Measurements from ENCODE around the gene C2orf68. TPM values are rescaled to one million over a fixed set of nuclear protein-coding genes. Genes with fewer than 3 reads are reported as not detected.

Gene C2orf68
- total and polyA plus RNA-seq, 2 of the 8 experiments (the other 6 are each of a cell fraction or from before 2014, with no cell fraction given): 46.3 to 49.4 TPM

DNA sequence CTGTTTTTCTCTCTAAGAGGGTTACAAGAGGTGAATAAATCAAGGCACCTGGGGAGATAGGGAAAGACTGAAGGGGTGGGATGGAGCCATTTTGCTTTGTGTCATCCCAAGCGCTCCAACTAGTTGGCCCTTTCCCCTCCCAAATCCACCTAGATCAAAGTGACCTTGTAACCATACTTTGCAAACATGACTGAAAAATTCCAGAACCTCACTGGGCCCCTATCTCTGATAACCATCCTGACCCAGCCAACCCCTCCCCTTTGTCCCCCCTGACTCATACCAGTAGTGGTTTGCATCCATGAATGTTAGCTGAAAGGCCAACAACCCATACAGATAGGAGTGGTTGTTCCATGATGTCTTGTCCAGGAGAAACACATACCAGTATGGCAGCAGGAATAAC is 53.7 kb downstream of the C2orf68 start:
- Histone ChIP-seq H2BK20ac (ENCODE audit: low read length) (no peak overlapping the region), H3K23me2 (ENCODE audit: low read depth, low read length) (peaks cover 5% of the 10 kb centered on the region), H3K27me3 (replicated peaks in 1 of 4; ENCODE audit: control insufficient read depth in 3 of 4, extremely low read depth in 1 of 4, insufficient read depth in 3 of 4, low read length in 3 of 4) (no peaks in the 10 kb centered on the region), H3K79me2 (ENCODE audit: control insufficient read depth in 1 of 2, insufficient read depth in 2 of 2, low read length in 2 of 2) (peaks cover 0 to 18% of the 10 kb centered on the region in 2 experiments; a peak in 2 of 4 replicates), H2BK15ac (ENCODE audit: low read length) (no peak overlapping the region), H3K79me1 (ENCODE audit: low read depth, low read length) (0 out of 2 replicates have a peak, but pooled peaks cover 4% of the 10 kb centered on the region), H2BK12ac (ENCODE audit: low read depth, low read length) (no peak overlapping the region), H4K91ac (replicated peaks; ENCODE audit: insufficient read length, low read length) (no peak overlapping the region), H3K9ac (replicated peaks in 1 of 4; ENCODE audit: extremely low read depth in 1 of 4, low read depth in 3 of 4, low read length in 3 of 4) (no peak overlapping the region), H3K36me3 (ENCODE audit: control insufficient read depth in 2 of 4, insufficient read depth in 4 of 4, low read length in 3 of 4) (peaks cover 10 to 30% (median 20%) of the 10 kb centered on the region in 4 experiments; a peak in 7 of 8 replicates), H3K23ac (ENCODE audit: insufficient read length) (no peak overlapping the region), H3K9me3 (ENCODE audit: insufficient read depth in 2 of 2, low read depth in 1 of 2, low read length in 1 of 2) (no peaks in the 10 kb centered on the region), H4K5ac (ENCODE audit: insufficient read length, low read depth, low read length) (no peak overlapping the region), H2BK5ac (ENCODE audit: low read depth, low read length) (no peak overlapping the region), H3K14ac (ENCODE audit: insufficient read length) (no peak overlapping the region), H3K4me3 (ENCODE audit: extremely low read depth in 1 of 4, insufficient read depth in 2 of 4, low read depth in 3 of 4, low read length in 4 of 4) (no peak overlapping the region), H2AK5ac (ENCODE audit: low read depth, low read length) (no peak overlapping the region), H3K4ac (replicated peaks; ENCODE audit: insufficient read length, low read depth, low read length) (no peak overlapping the region), H3K4me2 (ENCODE audit: insufficient read depth in 1 of 2, low read depth in 2 of 2, low read length in 2 of 2) (no peak overlapping the region), H3K4me1 (replicated peaks in 1 of 4; ENCODE audit: control insufficient read depth in 3 of 4, insufficient read depth in 4 of 4, low read length in 3 of 4) (no peaks in the 10 kb centered on the region), H3K27ac (ENCODE audit: low read depth, low read length) (no peak overlapping the region), H3K18ac (ENCODE audit: extremely low read depth, low read length) (no peak overlapping the region), H2AFZ (ENCODE audit: low read length) (no peak overlapping the region), H4K20me1 (replicated peaks in 1 of 2; ENCODE audit: control insufficient read depth in 1 of 2, insufficient read depth in 2 of 2, low read length in 2 of 2) (no peaks in the 10 kb centered on the region), H3K56ac (replicated peaks; ENCODE audit: insufficient read length, low read depth, low read length) (no peak overlapping the region), H4K8ac (ENCODE audit: extremely low read depth, insufficient read depth, low read length) (no peak overlapping the region), H2BK120ac (replicated peaks; ENCODE audit: low read depth, low read length) (no peak overlapping the region)
- CTCF ChIA-PET (ENCODE audit: partially characterized antibody): interaction anchor here (1.0 to 2.0 kb wide), 3 partner anchors 23 to 165 kb away, joined by 3 to 15 read pairs (median 3); no protein-coding TSS in a partner anchor
- WGBS, 2 experiments (ENCODE audit: extremely low coverage in 1 of 2, insufficient coverage in 1 of 2, insufficient read length in 1 of 2, insufficient replicate concordance in 2 of 2, low coverage in 1 of 2, low lambda C conversion rate in 2 of 2, missing lambda C conversion rate in 1 of 2): 89% methylated on average over 1 of the region's 1 CpG; no CpG with 5 or more reads in 1 of the 2 experiments
- POLR2A ChIA-PET (ENCODE audit: partially characterized antibody): interaction anchor here (1.0 to 38.6 kb wide), 3 partner anchors 17 to 189 kb away, joined by 3 to 1889 read pairs (median 803); partner anchors contain the start of genes CAPG, MAT2A and SH2D6
- FAIRE-seq (no peak), DNase-seq (ENCODE audit: low read depth in 1 of 2, low spot score in 2 of 2) (no peak)
- TF ChIP-seq KDM1A (IDR thresholded peaks at IDR 0.05; ENCODE audit: borderline replicate concordance, low read length) (no peak), CTBP2 (IDR thresholded peaks at IDR 0.05; ENCODE audit: borderline replicate concordance, insufficient read depth, insufficient read length, low read length) (no peak), RBBP5 (IDR thresholded peaks at IDR 0.05; ENCODE audit: borderline replicate concordance, low read depth, low read length) (no peak), CHD1 (IDR thresholded peaks at IDR 0.05; ENCODE audit: low read depth, low read length) (no peak), NANOG (IDR thresholded peaks at IDR 0.05; ENCODE audit: insufficient read depth, low read depth, low read length, poor library complexity, severe bottlenecking) (no peak), RFX5 (IDR thresholded peaks at IDR 0.05; ENCODE audit: borderline replicate concordance, low read depth, low read length) (no peak), SIN3A (conservative IDR thresholded peaks at IDR 0.05 in 1 of 2, IDR thresholded peaks at IDR 0.05 in 1 of 2; ENCODE audit: low read depth in 1 of 2, low read length in 2 of 2) (no peak), HDAC6 (IDR thresholded peaks at IDR 0.05; ENCODE audit: low read depth, low read length) (no peak), FOSL1 (IDR thresholded peaks at IDR 0.05; ENCODE audit: insufficient read depth, low read depth, low read length) (no peak), TEAD4 (IDR thresholded peaks at IDR 0.05; ENCODE audit: low read depth, low read length) (no peak), ASH2L (IDR thresholded peaks at IDR 0.05; ENCODE audit: low read length) (no peak)
